ENCODE data around the gene SORCS1.

GRCh38 chr10:107056182-107056581 lies 108.3 kb downstream of the SORCS1 start:
- TF ChIP-seq CTCF (conservative IDR thresholded peaks at IDR 0.05 in 1 of 2, IDR thresholded peaks at IDR 0.05 in 1 of 2; ENCODE audit: low read depth in 1 of 2, low read length in 2 of 2) = no peak
- no peak for TF ChIP-seq EZH2 (IDR thresholded peaks at IDR 0.05; ENCODE audit: low read length, missing control alignments)
